A549 (cell line): ENCODE data around the gene SPECC1.

ENCODE experiments used
- CBX8 ChIP-seq: fragments of 200-600 bp; sonication (generic); IDR thresholded peaks from 2 replicates; pipeline ENCODE4 v1.6.1; 2016
- CTCF ChIP-seq: fragments of >200 bp; sonication (Bioruptor Twin); formaldehyde crosslinking; IDR thresholded peaks from 3 replicates; pipeline ENCODE4 v1.5.1; 2016
- KDM1A ChIP-seq: fragments of 200-600 bp; sonication (generic); IDR thresholded peaks from 2 replicates; pipeline ENCODE4 v1.6.1; 2016; ENCODE audit warnings: low read depth, mild to moderate bottlenecking
- MAX ChIP-seq: IDR thresholded peaks from 2 replicates; pipeline ENCODE4 v1.6.1; 2012
- POLR2A ChIP-seq: IDR thresholded peaks from 2 replicates; pipeline ENCODE4 v1.6.1; 2012; ENCODE audit warnings: mild to moderate bottlenecking, low read length
- RAD21 ChIP-seq, 2 experiments: fragments of >200 bp in 1 of 2; sonication (Bioruptor Twin) in 1 of 2; formaldehyde crosslinking in 1 of 2; IDR thresholded peaks in 1 of 2; conservative IDR thresholded peaks in 1 of 2; 2 replicates in 1 of 2; 3 replicates in 1 of 2; pipeline ENCODE4 v1.6.1; 2012 to 2018; ENCODE audit warnings: inconsistent platforms in 1 of 2
- RNF2 ChIP-seq: fragments of 200-600 bp; sonication (generic); IDR thresholded peaks from 2 replicates; pipeline ENCODE4 v1.6.1; 2016; ENCODE audit warnings: low read depth, mild to moderate bottlenecking, antibody characterized with exemption, moderate library complexity, borderline replicate concordance
- SMC3 ChIP-seq: fragments of >200 bp; sonication (Bioruptor Twin); formaldehyde crosslinking; IDR thresholded peaks from 3 replicates; pipeline ENCODE4 v1.6.1; 2018; ENCODE audit warnings: inconsistent platforms

- TF ChIP-seq KDM1A (no peak), CTCF (no peak), RAD21 (conservative IDR thresholded peaks at IDR 0.05 in 1 of 2, IDR thresholded peaks at IDR 0.05 in 1 of 2) (no peak), CBX8 (no peak), MAX (no peak), RNF2 (no peak), SMC3 (no peak), POLR2A (no peak)
These were observed 193.0 kb downstream of the SPECC1 start for GRCh38 chr17:20202141-20202621.
